DMS53 treated with DMSO at 0.1 percent for 48 hours (cell line): ENCODE results near the gene EIF4G3.
"Not testable (repeated sequence)": the region's sequence is repeated elsewhere in the genome, so short reads cannot be mapped to it uniquely, and the experiment has no call there.

Experiments
- DNase-seq: peaks from one replicate; lab custom pipeline; 2025; ENCODE audit not compliant: unreplicated experiment; lab: John Stamatoyannopoulos, UW

The EIF4G3 gene

DNA sequence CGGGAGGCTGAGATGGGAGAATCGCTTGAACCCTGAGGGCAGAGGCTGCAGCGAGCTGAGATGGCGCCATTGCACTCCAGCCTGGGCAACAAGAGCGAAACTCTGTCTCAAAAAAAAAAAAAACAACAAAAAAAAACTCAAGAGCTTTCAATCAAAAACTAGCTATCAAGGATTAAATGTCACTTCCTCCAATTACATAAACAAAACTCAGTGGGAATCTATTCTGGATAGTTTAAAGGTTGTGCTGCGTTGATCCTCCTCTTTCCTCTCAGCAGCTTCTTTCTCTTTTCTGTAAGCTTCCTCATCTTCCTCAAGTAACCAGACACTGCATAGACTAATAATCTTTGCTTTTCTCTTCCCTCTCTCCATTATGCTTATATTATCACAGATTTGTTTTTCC lies 20.7 kb downstream of the EIF4G3 start:
- DNase-seq = no peak

DNA sequence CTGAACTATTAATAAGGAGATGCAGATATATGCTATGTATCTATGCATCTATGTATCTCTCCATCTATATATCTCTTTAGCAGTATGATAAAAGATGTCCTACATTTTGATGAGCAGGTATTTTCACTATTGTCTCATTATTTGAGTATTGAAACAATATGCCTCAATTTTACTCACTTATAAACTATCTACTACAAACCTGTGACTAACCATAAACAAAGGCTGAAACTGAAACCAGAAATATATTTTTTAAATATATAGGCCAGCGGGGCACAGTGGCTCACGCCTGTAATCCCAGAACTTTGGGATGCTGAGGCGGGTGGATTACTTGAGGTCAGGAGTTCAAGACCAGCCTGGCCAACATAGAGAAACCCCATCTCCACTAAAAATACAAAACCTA lies 22.0 kb downstream of the EIF4G3 start:
- DNase-seq = no peak

DNA sequence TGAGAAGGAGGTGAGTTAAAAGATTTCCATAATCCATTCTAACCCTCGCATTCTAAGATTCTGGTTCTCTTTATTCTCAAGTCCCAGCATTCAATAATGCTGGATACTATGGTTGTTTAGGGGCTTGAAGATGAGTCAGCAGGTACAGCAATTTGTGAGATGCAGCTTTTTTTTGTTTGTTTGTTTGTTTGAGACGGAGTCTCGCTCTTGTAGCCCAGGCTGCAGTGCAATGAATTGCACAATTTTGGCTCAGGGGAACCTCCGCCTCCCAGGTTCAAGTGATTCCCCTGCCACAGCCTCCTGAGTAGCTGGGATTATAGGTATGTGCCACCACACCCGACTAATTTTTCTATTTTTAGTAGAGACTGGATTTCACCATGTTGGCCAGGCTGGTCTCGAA lies 23.3 kb downstream of the EIF4G3 start:
- DNase-seq = no peak

DNA sequence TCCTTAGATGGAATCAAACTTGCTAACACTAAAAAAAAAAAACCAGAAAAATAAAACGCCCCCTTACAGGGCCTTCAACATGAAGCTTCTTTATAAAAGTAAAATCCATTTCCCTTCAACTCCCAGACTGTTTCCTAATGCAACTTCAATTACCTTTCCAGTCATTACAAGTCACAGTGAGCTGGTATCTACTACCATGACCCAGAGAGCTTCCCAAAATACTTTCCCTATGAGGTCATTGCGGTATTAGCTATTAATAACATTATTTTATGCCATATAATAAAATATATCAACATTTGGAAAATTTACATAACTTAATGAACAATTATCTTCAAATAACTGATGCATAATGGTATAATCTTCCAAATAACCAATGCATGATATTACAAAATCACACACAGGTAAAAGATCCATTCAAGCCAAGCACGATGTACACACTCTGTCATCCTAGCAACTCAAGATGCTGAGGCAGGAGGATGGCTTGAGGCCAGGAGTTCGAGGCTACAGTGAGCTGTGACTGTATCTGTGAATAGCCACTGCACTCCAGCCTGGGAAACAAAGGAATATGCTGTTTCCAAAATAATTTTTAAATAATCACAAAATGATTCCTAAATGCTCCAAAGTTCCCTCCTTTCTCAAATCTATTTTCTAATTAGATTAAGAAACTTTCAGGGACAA lies 24.1 kb downstream of the EIF4G3 start:
- no peak for DNase-seq

DNA sequence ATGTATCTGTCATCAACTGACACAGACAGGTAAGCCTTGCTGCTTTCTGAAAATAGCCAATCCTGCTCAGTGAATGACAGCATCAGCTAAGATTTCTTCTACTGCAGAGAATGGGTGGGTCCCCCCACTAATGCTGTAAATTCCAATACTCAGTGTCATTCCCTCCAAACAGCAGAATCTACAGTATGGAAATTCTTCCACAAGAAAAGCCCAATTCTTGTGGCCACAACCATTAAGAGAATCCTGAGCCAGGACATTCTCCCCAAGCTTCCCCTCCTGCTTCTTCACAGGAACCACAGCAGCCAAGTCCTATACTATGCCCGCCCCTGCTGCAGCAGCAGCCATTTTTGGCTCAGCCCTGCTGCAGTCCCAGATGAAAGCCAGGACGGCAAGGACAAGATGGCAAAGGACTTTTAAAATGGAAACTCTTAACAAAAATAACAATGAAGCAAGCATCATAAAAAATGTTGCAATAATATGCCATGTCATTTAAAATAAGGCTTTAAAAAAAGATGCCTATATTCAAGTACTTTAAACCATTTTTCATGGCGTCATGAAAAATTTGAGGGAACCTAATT lies 26.8 kb downstream of the EIF4G3 start:
- no peak for DNase-seq

DNA sequence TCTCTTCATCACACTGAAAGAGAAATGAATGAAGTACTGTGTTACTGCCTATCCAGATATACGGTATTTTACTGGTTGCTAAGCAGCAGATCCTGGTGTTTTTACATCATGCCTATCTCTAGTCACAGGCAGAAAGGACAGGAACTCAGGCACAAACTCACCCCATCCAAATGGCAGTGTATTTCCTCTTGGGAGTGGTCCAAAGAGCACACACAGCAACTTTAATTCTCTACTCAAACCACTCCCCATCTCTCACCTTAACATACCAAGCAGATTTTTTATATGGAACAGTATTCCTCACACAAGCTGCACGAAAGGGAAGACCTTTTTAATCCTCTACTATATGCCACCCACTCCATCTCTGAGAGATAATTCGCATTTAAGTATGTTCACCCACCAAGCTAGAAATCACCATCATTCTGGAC lies 27.3 kb downstream of the EIF4G3 start:
- no peak for DNase-seq

DNA sequence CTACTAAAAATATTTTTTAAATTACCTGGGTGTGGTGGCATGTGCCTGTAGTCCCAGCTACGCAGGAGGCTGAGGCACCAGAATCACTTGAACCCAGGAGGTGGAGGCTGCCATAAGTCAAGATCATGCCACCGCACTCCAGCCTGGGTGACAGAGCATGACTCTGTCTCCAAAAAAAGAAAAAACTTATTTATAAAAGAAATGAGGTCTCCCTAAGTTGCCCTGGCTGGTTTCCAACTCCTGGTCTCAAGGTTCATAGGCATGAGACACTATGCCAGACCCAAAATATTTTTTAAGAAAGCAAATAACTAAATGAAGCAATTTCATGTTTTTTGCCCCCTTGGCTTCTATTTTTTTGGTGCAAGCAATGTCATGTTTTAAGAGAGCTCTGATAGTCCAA lies 32.9 kb downstream of the EIF4G3 start:
- no peak for DNase-seq

DNA sequence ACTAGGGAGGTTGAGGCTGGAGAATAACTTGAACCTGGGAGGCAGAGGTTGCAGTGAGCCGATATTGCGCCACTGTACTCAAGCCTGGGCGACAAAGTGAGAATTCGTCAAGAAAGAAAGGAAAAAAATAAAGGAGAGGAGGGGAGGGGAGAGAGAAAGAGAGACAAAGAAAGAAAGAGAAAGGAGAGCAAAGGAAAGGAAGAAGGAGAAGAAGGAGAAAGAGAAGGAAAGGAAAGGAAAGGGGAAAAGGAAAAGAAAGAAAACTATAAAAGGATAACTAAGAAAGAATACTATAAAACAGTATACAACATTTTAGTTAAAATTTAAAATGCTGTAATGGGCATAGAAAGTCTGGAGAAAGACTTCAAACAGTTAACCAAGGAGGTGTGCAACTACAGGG lies 33.6 kb downstream of the EIF4G3 start:
- no peak for DNase-seq

DNA sequence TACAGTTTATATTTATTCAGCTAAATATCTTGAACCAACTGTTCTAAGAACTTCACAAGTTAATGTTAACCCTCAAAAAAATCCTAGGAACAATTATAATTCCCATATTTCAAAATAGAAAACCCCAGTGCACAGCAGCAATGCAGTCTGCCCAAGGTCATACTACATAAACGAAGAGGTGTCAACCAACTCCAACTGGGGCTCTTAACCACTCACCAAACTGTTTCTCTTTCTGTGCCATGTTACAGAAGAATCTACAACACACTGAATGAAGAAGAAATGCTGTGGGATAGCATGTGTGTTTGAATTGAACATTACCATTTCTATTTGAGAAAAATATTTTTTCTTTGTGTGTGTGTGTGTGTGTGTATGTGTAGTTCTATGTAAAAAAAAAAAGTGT lies 35.7 kb downstream of the EIF4G3 start:
- no peak for DNase-seq

DNA sequence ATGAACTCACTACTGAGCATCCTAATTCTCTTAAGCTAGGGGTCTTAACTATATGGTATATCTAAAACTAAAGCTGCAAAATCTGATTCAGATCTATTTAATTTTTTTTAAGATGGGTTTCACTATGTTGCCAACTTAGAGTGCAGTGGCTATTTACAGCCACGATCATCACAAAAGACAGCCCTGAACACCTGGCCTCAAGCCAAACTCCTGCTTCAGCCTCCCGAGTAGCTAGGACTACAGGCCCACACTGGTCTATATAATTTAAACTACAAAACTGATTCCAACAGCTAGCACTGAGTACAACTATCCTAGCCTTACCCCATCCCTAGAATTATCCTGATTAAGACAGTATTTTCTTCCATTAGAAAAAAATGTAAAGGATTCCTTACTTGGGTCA lies 37.1 kb downstream of the EIF4G3 start:
- no peak for DNase-seq

DNA sequence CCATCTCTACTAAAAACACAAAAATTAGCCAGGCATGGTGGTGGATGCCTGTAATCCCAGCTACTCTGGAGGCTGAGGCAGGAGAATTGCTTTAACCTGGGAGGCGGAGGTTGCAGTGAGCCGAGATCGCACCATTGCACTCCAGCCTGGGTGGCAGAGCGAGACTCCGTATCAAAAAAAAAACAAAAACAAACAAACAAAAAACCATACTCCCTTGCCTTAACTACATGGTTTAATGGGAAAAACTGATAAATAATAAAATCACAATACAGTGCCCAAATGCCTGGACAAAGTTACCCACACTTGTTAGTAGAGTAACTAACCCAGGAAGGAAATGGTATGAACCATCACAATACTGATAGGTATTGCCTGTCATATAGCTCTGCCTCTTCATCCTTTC lies 40.4 kb downstream of the EIF4G3 start:
- not testable (repeated sequence) for DNase-seq

DNA sequence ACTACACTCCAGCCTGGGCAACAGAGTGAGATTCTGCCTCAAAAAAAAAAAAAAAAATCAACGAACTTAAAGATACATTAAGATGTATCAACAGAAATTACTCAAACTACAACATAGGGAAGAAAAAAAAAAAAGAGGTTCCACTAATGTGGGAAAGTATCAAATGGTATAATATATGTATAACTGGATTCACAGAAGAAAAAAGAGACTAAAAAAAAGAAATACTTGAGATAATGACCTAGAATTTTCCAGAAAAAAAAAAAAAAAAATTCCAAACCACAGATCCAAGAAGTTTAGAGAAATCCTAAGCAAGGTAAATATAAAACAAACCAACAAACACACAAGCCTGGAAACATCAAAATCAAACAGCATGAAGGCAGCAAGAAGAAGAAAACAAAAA lies 45.5 kb downstream of the EIF4G3 start:
- DNase-seq = no peak

DNA sequence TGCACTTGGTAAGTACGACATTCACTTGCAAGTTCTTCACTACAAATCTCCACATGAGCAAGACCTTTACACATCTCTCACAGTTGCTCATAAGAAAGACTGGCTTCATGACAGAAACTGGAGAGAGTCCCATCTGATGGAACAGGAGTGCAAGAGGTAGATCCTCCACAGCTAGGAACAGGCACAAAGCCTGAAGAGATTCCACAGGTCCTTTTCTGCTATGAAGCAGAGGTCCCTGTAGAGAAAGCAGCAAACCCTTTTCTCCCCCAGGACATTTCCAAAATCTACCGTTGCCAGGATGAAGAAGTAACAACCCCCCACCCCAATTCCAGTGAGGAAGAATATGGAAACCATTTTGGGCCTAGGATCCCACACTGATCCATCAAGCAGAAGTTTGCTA lies 47.3 kb downstream of the EIF4G3 start:
- DNase-seq = no peak

DNA sequence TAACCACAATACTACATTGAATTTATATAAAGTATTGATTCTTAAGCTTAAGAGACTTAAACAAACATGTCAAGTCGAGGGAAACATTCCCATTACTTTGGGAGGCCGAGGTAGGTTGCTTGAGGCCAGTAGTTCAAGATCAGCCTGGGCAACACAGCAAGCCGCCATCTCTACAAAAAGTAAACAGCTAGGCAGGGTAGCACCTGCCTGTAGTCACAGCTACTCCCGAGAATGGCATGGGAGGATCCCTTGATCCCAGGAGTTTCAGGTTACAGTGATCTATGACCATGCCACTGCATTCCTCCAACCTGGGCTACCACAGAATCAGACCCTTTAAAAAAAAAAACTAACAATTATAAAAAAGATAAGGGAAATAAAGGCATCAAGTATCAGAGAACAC lies 50.4 kb downstream of the EIF4G3 start:
- peak; percentile 45 for DNase-seq

DNA sequence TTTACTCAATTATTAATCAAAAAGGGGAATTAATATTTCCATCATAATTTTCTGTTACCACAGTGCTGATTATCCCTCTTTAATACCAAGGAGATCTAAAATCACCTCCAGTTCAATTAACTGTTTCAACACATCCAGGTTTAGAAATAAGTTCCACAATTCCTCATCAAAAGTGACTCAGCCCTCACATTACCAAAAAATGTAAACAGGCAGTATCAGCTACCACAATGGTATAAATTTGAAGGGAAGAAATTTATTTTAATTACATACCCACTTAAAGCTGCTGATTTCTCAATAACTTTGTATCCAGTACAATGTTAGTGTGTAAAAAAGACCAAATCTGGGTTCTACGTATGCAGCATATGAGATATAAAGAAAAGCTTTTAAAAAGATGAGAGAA lies 51.9 kb downstream of the EIF4G3 start:
- no peak for DNase-seq

DNA sequence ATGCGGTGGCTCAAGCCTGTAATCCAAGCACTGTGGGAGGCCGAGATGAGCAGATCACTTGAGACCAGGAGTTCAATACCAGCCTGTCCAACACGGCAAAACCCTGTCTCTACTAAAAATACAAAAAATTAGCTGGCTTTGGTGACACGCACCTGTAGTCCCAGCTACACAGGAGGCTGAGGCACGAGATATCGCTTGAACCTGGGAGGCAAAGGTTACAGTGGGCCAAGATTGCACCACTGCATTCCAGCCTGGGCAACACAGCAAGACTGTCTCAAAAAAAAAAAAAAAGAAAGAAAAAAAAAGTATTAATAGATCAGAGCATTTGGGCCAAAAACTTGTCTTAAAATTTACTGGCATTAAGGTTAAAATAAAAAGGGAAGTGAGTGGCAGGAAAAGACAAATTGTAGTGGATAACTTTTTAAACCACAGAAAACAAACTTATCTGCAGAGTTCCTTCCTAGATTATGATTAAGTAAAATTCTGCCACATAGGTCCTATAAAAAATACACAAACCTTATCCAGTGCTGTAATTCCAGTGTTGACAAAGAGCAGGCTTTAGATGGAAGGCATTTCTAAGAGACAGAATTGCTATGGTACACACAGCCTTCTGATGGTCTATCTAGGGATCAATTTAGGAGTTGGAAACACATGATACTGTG lies 53.3 kb downstream of the EIF4G3 start:
- DNase-seq = no peak

DNA sequence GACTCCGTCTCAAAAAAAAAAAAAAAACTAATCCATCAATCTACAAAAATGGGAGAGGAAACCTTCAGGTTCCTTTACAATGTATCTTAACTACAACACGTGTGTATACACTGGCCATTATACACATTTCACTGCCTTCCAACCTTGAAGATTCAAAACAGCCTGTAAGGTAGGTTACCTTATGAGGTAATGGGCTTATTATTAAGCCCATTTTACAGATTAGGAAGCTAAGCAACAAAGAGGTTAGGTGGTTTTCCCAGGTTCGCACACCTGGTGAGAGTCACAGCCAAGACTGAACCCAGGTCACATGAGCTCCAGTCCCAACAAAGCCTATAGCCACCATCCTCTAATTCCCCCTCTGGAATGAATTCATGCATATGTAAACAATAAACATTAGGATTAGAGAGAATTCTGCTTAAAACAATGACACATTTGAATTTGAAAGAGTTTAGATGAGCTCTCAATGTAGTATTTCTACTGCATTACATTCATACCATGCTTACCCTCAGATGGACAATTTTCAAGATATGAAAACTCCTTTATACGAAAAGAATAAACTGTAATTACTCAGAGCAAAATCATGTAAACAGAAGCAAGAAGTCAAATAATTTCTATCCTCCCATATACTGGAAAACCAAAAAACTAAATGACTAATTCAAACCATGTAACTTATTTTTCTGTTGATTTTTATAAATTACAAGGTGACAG lies 54.8 kb downstream of the EIF4G3 start:
- no peak for DNase-seq

DNA sequence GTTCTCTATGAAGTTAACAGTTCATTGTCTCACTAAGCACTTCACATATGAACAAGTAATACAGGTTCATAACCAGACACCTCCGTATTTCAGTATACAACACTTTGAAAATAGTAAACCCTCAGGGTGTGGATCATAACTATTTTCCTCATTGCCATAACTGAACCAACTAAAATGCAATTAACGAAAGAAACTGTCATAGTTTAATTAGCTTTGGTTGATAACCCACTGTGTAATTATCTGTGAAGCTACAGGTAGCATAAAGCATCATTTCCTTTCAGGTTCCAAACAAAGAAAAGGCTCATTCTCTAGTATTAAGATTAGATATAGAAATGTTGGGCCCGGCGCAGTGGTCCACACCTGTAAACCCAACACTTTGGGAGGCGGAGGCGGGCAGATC lies 58.5 kb downstream of the EIF4G3 start:
- no peak for DNase-seq

DNA sequence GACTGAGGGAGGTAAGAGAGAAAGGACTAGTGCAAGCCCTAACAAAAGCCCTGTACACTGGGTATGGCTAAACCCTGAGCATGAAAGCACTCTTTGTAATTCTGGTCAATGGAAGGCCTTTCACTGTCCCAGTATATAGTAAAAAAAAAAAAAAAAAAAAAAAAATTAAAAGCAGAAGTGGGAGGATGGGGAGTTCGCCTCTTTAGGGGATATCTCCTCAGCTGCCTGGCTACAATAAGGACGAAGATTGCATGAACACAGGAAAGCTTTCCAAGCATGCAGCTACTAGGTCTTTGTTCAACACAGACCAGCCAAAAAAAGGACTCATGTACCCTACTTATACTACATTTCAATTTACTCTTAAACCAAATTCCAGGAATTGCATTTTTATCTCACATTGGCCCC lies 59.1 kb downstream of the EIF4G3 start:
- DNase-seq = no peak

DNA sequence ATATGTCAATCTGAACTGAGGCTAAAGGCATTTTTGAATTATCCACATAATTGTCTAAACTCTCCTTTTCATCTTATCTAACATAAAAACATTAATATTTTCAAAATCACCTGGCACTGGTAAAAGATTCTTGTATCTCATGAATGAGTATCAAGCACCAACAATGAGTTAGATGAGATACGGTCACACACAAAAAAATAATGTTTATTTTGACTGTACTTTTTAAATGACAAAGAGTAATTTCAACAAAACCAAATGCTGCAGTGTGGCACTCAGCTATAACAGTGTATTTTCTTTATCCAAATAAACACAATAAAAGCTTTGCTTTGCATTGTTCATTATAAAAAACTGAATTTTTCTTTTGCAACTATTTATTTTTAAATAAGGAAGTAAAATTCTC lies 59.5 kb downstream of the EIF4G3 start:
- DNase-seq = no peak

DNA sequence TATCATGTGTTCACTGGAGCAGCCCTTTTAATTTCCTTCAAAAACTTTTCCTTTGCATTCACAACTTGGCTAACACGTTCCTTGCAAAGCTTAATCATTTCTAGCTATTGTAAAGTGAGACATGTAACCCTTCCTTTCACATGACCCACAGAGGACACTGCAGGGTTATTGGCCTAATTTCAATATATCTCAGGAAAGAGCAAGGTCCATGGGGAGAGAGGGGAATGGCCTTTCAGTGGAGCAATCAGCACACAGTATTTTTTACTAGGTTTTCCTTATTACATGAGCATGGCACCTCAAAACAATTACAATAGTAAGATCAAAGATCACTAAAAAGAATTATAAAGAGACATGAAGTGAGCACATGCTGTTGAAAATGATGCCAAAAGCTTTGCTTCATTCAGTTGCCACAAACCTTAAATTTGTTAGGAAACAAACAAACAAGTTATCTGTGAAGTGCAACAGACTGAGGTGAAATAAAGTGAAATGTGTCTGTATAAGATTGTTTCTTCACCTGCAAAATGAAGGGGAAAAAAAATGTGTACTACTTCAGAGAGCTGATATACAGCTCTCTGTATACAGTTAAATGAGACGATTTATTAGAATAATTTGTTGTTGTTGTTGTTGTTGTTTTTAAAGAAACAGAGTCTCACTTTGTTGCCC lies 61.5 kb downstream of the EIF4G3 start:
- no peak for DNase-seq

DNA sequence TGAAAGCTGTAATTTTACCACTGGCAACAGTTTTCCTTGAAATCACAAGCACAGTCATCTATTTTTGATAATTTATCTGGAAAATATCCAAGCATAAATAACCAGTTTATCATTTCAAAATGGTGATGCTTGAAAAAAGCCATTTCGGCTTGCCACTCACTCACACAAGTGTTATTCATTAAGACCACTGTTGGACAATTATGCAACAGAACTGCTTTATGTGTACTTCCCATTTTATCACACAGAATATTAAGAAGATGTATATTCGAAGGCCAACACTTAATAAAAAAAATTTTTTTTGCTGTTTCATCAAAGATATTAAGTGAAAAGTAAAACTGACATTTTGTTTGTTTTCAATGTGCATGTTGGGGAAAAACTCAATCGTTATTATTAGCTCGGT lies 62.3 kb downstream of the EIF4G3 start:
- no peak for DNase-seq
